HEK293T (cell line): Measurements from ENCODE around the gene CYP2W1.

Experiments
- FOXM1 ChIP-seq: fragments of 450-650 bp; IDR thresholded peaks from 2 replicates; pipeline ENCODE4 v1.6.1; 2017; ENCODE audit warnings: mild to moderate bottlenecking, borderline replicate concordance
- L3MBTL2 ChIP-seq: fragments of 450-650 bp; conservative IDR thresholded peaks from 2 replicates; pipeline ENCODE4 v1.6.1; 2016; ENCODE audit warnings: mild to moderate bottlenecking
- PKNOX1 ChIP-seq: fragments of 450-650 bp; IDR thresholded peaks from 2 replicates; pipeline ENCODE4 v1.6.1; 2016

DNA sequence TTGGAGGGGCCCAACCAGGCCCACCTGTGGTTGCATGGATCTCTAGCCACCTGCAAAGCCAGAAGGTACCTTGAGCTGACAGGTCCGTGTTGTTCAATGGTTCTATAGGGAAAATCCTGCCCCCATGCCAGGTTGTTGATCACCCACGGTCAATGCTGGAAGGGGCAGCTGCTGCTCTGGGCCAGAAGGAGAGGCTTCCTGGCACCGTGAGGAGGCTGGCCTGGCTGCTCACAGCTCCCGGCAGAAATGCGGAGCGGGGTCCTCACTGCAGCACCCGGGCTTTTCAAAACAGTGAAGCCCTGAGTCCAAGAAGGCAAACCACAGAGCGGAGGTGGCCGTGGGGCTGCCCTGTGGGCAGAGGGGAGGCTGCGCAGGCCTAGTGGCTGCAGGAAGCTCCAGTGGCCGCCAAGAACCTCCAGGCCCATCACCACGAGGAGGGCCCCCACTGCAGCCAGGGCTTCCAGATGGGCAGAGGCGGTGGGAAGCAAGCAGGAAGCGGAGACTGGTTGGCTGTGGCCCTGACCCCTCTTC, 36.3 kb downstream of the CYP2W1 start:
- TF ChIP-seq PKNOX1 (no peak), L3MBTL2 (no peak), FOXM1 (no peak)
